Caco-2 (cell line): Measurements from ENCODE around the gene ZNRF1. TPM values are rescaled to one million over a fixed set of nuclear protein-coding genes. Genes with fewer than 3 reads are reported as not detected.

Experiments used
- BruUV-seq: library from RNA; stranded (reverse); fragments of 400-500 nt; replicated peaks from 2 replicates; lab custom pipeline; 2021; lab: Mats Ljungman, UMichigan
- CTCF ChIA-PET: fragments of 300-600 bp; sonication (Branson Sonifier 250); formaldehyde crosslinking; loops from one replicate; lab custom pipeline; 2022; ENCODE audit warnings: antibody characterized with exemption; lab: Charles Lee
- POLR2A ChIA-PET: fragments of 300-600 bp; sonication (Branson Sonifier 250); formaldehyde crosslinking; loops from one replicate; lab custom pipeline; 2022; ENCODE audit warnings: antibody characterized with exemption; lab: Charles Lee
- DNase-seq, 2 experiments: peaks; one replicate each; pipeline versions ENCODE4 v3.0.0 to v3.0.0-alpha.2; 2020 to 2022
- H3K27me3 ChIP-seq: replicated peaks from 2 replicates; pipeline ENCODE4 v1.6.0; 2011; ENCODE audit warnings: low read length; ENCODE audit not compliant: control insufficient read depth, insufficient read depth
- H3K36me3 ChIP-seq: 2 replicates; pipeline ENCODE4 v1.5.1; 2011; ENCODE audit warnings: low read length; ENCODE audit not compliant: control insufficient read depth, insufficient read depth
- H3K4me1 ChIP-seq: fragments of 250-450 bp; sonication (Bioruptor Pico); 2 replicates; pipeline ENCODE4 v1.5.1; 2020; ENCODE audit warnings: mild to moderate bottlenecking
- H3K4me3 ChIP-seq: 2 replicates; pipeline ENCODE4 v1.5.1; 2011; ENCODE audit warnings: low read depth, mild to moderate bottlenecking, control low read depth, low read length
- H3K9me3 ChIP-seq: fragments of 250-450 bp; sonication (Bioruptor Pico); 2 replicates; pipeline ENCODE4 v1.5.1; 2020; ENCODE audit warnings: mild to moderate bottlenecking, moderate library complexity
- H3K27ac Mint-ChIP-seq: one replicate; pipeline ENCODE4 v1.8.0; 2022; ENCODE audit warnings: mixed read lengths; ENCODE audit not compliant: unreplicated experiment
- H3K27me3 Mint-ChIP-seq: one replicate; pipeline ENCODE4 v1.8.0; 2022; ENCODE audit warnings: mixed read lengths; ENCODE audit not compliant: insufficient read depth, unreplicated experiment
- H3K36me3 Mint-ChIP-seq: one replicate; pipeline ENCODE4 v1.8.0; 2022; ENCODE audit warnings: mild to moderate bottlenecking, mixed read lengths; ENCODE audit not compliant: insufficient read depth, unreplicated experiment
- H3K4me1 Mint-ChIP-seq: one replicate; pipeline ENCODE4 v1.8.0; 2022; ENCODE audit warnings: low read depth, mixed read lengths; ENCODE audit not compliant: unreplicated experiment
- H3K4me3 Mint-ChIP-seq: one replicate; pipeline ENCODE4 v1.8.0; 2022; ENCODE audit warnings: mild to moderate bottlenecking, moderate library complexity, mixed read lengths; ENCODE audit not compliant: unreplicated experiment
- H3K9me3 Mint-ChIP-seq: one replicate; pipeline ENCODE4 v1.8.0; 2022; ENCODE audit warnings: mixed read lengths; ENCODE audit not compliant: unreplicated experiment
- intact Hi-C: fragments of 100-400 bp; cut with micrococcal nuclease; formaldehyde crosslinking; loops from one replicate; pipeline ENCODE4 v1.10.0; 2022; ENCODE audit not compliant: unreplicated experiment
- total RNA-seq: library from RNA; stranded (reverse); gene quantifications from 2 replicates; pipeline ENCODE4 v1.2.3, GENCODE V29; 2022
- TF ChIP-seq, protein P1 (sequence below), 2 experiments: fragments of 200-600 bp in 1 of 2; IDR thresholded peaks; 1 replicate in 1 of 2; 2 replicates in 1 of 2; pipeline versions ENCODE4 v1.5.1 to v1.8.0; 2011 to 2022; ENCODE audit warnings: antibody characterized with exemption in 1 of 2, control low read depth in 1 of 2, inconsistent platforms in 1 of 2, low read depth in 1 of 2, low read length in 1 of 2, mild to moderate bottlenecking in 1 of 2, moderate library complexity in 1 of 2; ENCODE audit not compliant: insufficient read depth in 1 of 2, severe bottlenecking in 1 of 2, unreplicated experiment in 1 of 2

The ZNRF1 gene
- total RNA-seq, 1 experiment from 2014 or later = 68.6 TPM

DNA sequence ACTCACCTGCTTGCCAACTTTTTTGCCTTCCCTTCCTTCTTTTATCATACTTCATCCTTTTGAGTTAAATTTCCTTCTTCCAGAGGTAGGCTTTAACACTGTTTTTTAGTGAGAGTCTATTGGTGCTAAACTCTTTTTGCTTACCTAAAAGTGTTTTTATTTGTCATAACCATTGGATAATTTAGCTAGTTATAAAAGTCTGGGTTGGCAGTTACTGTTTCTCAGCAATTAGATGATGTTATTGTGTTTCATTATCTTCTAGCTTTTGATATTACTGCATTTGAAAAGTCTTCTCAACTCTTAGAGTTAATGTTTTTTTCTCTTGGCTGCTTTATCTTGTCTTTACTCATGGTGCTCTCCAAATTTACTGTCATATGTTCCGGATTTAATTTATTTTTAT lies 22.6 kb downstream of the ZNRF1 start:
- H3K4me1 ChIP-seq = no peaks in the 10 kb centered on the region
- peaks cover 12% of the 10 kb centered on the region for H3K4me1 Mint-ChIP-seq
- peaks cover 15% of the 10 kb centered on the region for H3K9me3 Mint-ChIP-seq
- H3K27me3 ChIP-seq = no peaks in the 10 kb centered on the region
- no peak overlapping the region for H3K4me3 Mint-ChIP-seq
- H3K36me3 ChIP-seq = 0 out of 2 replicates have a peak, but pooled peaks cover 1% of the 10 kb centered on the region
- CTCF ChIA-PET = no interaction called here
- no peaks in the 10 kb centered on the region for H3K27me3 Mint-ChIP-seq
- H3K9me3 ChIP-seq = peaks cover 13% of the 10 kb centered on the region
- peaks cover 47% of the 10 kb centered on the region for H3K36me3 Mint-ChIP-seq
- intact Hi-C loops = no loop called here
- TF ChIP-seq, protein P1, sequence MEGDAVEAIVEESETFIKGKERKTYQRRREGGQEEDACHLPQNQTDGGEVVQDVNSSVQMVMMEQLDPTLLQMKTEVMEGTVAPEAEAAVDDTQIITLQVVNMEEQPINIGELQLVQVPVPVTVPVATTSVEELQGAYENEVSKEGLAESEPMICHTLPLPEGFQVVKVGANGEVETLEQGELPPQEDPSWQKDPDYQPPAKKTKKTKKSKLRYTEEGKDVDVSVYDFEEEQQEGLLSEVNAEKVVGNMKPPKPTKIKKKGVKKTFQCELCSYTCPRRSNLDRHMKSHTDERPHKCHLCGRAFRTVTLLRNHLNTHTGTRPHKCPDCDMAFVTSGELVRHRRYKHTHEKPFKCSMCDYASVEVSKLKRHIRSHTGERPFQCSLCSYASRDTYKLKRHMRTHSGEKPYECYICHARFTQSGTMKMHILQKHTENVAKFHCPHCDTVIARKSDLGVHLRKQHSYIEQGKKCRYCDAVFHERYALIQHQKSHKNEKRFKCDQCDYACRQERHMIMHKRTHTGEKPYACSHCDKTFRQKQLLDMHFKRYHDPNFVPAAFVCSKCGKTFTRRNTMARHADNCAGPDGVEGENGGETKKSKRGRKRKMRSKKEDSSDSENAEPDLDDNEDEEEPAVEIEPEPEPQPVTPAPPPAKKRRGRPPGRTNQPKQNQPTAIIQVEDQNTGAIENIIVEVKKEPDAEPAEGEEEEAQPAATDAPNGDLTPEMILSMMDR (IDR thresholded peaks at IDR 0.05; ENCODE audit: insufficient read depth in 1 of 2, low read depth in 1 of 2, low read length in 1 of 2, severe bottlenecking in 1 of 2, unreplicated experiment in 1 of 2) = no peak
- no peak overlapping the region for H3K4me3 ChIP-seq
- H3K27ac Mint-ChIP-seq = no peak overlapping the region
- BruUV-seq = no TSS peak
- DNase-seq = no peak
- POLR2A ChIA-PET = no interaction called here

DNA sequence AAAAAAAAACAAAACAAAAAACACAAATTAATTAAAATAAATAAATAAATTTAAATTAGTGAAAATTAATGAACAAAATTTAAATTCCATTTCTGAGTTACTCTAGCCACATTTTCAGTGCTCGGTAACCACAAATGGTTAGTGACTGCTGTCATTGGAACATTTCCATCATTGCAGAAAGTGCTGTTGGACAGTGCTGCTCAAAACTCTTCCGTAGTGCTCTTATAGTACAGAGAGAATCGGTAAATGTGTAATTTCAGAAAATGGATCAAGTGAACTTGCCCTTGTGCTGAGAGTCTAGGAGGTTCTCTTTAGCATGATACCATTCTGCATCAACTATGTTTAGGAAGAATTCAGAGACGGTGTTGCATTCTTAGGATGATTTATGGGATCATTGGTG lies 23.7 kb downstream of the ZNRF1 start:
- Histone ChIP-seq H3K36me3 (0 out of 2 replicates have a peak, but pooled peaks cover 1% of the 10 kb centered on the region), H3K9me3 (peaks cover 13% of the 10 kb centered on the region), H3K4me1 (peaks cover 2% of the 10 kb centered on the region; the same call in 1 of the 2 replicates), H3K4me3 (no peak overlapping the region), H3K27me3 (no peaks in the 10 kb centered on the region)
- POLR2A ChIA-PET = no interaction called here
- no TSS peak for BruUV-seq
- peaks cover 46% of the 10 kb centered on the region for H3K36me3 Mint-ChIP-seq
- no peak for DNase-seq
- intact Hi-C loops = no loop called here
- no peak overlapping the region for H3K4me3 Mint-ChIP-seq
- no peaks in the 10 kb centered on the region for H3K27me3 Mint-ChIP-seq
- H3K27ac Mint-ChIP-seq = no peak overlapping the region
- peaks cover 15% of the 10 kb centered on the region for H3K9me3 Mint-ChIP-seq
- TF ChIP-seq, protein P1 (IDR thresholded peaks at IDR 0.05; ENCODE audit: insufficient read depth in 1 of 2, low read depth in 1 of 2, low read length in 1 of 2, severe bottlenecking in 1 of 2, unreplicated experiment in 1 of 2) = no peak
- CTCF ChIA-PET = no interaction called here
- peaks cover 8% of the 10 kb centered on the region for H3K4me1 Mint-ChIP-seq

DNA sequence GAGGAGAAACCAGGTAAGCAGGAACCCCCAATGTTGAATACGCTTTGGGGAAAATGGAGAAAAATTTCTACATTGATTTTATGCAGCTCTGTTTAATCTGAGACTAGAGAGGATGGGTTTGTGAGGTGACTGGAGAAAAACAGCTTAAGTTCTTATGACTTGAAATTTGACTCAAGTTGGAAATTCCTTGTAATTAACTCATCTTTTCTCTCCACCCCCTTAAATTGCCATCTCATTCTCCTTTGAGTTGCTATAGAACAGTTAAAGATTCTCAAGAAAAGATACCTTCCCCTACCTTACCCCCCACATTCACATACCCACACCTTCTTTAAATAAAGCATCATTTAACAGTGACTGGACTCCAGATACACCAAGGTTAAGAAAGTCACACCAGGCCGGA lies 24.2 kb downstream of the ZNRF1 start:
- DNase-seq = no peak
- H3K27me3 ChIP-seq = no peaks in the 10 kb centered on the region
- Mint-ChIP-seq H3K27me3 (no peaks in the 10 kb centered on the region), H3K4me1 (peaks cover 7% of the 10 kb centered on the region), H3K9me3 (peaks cover 15% of the 10 kb centered on the region), H3K36me3 (peaks cover 46% of the 10 kb centered on the region), H3K27ac (no peak overlapping the region), H3K4me3 (no peak overlapping the region)
- ChIA-PET CTCF (no interaction called here), POLR2A (no interaction called here)
- H3K4me1 ChIP-seq = peaks cover 7% of the 10 kb centered on the region
- no peak overlapping the region for H3K4me3 ChIP-seq
- H3K36me3 ChIP-seq = 0 out of 2 replicates have a peak, but pooled peaks cover 1% of the 10 kb centered on the region
- TF ChIP-seq, protein P1 (IDR thresholded peaks at IDR 0.05; ENCODE audit: insufficient read depth in 1 of 2, low read depth in 1 of 2, low read length in 1 of 2, severe bottlenecking in 1 of 2, unreplicated experiment in 1 of 2) = no peak
- peaks cover 13% of the 10 kb centered on the region for H3K9me3 ChIP-seq
- BruUV-seq = no TSS peak
- intact Hi-C loops = no loop called here
